ENCODE measurements around the gene ENAH.
"Not testable (repeated sequence)": the region's sequence is repeated elsewhere in the genome, so short reads cannot be mapped to it uniquely, and the experiment has no call there.

ENAH gene

DNA sequence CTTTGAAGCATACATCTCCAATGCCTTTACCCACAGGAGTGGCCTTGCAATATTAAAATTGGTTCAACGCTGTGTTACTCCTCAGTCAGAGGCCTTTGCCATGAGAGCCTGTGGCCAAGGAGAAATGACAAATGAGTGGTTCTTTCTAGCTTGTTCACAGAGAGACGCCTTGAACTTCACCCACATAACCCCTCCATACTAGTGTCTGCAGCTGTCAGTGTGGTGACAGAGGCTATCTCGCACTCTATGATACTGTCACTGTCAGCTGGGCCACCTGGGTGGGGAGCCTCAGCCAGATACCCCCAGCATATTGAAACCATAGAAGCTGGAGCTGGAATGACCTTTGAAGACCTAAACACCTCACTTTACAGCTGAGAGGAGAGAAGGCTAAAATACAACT, 167.7 kb downstream of the ENAH start:
- no peak for DNase-seq

- no peak for DNase-seq
Observed at GRCh38 chr1:225484657-225485214, 168.2 kb downstream of the ENAH start.

DNA sequence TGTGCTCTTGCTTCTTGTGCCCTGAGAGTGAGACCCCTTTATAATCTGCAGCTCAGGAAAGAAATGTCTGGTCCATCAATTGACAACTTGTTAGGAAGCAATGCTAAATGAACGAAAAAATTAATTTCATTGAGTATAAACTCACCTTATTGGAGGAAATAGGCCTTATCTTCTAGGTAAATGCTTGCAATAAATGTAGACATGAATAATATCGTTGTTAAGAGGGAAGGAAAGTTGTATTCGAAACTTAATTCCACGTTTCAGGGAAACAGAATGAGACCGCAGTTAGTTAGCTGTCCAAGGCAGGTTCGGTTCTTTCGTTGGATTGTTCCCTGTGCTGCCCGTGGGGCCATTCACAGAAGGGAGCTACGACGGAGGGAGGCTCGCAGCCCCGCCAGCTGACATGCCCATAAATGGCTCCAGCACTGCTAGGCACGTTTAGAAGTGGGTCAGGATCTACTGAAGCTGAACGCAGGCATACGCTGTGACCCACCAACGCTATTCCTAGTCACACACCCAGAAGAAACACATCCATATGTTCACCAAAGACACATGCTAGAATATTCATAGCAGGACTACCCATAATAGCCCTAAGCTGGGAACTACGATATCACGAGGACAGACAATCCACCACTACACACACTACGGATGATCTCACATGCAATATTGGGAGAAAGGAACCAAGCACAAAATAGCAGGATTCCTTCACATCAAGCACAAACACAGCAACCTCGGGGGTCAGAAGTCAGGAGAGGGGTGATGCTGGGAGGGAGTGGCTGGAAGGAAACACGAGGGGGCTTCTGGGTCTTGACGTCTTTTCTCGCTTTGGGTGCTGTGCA, 168.9 kb downstream of the ENAH start:
- no peak for DNase-seq

GRCh38 chr1:225482421-225482950, 170.4 kb downstream of the ENAH start:
- no peak for DNase-seq

- peak; percentile 98 for DNase-seq
Observed at GRCh38 chr1:225481738-225482137, 171.2 kb downstream of the ENAH start.

DNA sequence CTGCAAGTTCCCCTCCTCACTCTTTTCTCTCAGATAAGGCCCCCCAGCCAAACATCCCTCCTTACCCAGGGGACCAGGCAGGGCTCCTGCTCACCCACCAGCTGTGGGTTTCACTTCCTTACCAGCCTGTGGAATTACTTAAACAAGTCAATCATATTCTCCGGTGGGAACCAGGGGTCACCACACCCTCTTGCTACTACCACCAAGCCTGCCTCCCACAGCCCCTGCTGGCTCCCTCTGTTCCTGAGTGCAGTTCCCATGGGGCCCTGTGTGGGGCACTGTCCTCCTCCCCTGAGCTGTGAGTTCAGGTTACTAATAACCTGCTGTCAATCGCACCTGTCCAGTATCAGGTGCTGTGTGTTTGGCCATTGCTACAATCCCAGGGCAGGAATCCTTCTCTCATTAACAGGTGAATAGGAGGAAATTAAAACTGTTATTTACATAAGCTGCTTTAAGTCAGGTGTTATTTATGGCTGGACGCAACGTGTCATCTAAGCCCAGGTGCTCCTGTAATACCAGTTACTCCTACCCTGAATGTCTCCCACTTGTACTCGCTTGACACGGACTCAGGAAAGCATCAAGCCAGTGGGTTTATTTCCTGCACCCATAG, 172.0 kb downstream of the ENAH start:
- DNase-seq = peak; percentile 87

GRCh38 chr1:225479996-225480720, 172.8 kb downstream of the ENAH start:
- no peak for DNase-seq

GRCh38 chr1:225479341-225479740, 173.6 kb downstream of the ENAH start:
- no peak for DNase-seq

- no peak for DNase-seq
Observed at GRCh38 chr1:225477296-225477911, 175.5 kb downstream of the ENAH start.

GRCh38 chr1:225476538-225476988, 176.4 kb downstream of the ENAH start:
- no peak for DNase-seq

- DNase-seq = no peak
Observed at GRCh38 chr1:225476100-225476511, 176.8 kb downstream of the ENAH start.

DNA sequence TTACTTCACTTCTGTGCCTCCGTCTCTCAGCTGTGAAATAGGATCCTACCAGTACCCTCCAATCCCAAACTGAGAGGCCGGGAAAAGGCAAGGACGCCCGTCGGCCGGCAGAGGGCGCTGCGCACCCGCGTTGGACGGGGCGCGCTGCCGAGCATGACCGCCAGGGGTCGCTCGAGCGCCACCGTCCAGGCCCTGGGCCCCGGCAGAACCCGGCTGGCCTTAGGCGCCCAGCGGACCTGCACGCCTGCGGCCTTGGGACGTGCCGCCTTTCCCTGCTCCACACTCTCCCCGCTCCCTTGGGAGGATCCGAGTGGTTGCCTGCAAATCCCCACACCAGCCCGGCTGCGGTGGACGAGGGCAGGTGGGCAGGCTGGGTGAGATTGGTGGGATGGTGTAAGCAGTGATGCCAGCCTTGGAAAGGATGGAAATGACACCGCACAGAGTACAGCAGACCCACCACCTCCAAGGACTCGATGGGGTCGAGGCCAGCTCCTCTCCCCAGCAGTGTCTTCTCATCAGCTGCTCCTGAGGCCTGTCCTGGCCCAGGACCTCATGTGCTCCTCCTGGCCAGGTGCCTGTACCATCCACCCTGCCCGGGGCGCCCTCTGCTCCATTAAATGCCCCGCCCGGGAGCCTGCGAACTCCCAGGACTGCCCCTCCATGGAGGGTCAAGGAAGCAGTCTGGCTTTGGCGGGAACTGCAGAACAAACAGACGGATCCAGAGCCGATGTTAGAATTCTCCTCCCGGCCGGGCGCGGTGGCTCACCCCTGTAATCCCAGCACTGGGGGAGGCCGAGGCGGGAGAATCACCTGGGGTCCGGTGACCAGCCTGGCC, 177.7 kb downstream of the ENAH start:
- DNase-seq = peak; percentile 61

DNA sequence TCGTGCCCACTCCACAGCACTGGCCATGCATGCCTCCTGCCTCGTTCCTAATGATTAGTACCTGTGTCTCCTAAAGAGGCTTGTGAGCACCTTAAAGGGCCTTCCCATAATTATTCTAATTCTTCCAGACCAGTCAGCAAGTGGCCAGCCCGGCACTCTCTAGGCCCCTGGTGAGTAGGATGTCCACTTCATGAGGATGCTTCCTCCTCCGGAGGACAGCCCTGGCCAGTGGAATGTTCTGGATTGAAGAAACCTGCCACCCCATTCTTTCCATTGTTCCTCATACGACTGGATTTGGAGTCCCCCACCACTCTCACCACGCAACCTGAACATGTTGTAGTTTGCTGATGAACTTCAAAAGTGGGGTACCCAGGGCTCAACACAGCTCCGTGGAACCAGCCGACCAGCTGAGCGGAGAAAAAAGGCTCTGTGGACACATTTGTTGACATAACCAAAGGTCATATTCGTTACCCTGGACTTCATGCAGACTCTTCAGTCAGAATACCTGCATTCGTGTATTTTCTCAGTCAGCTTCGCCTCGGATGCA, 178.4 kb downstream of the ENAH start:
- no peak for DNase-seq

DNA sequence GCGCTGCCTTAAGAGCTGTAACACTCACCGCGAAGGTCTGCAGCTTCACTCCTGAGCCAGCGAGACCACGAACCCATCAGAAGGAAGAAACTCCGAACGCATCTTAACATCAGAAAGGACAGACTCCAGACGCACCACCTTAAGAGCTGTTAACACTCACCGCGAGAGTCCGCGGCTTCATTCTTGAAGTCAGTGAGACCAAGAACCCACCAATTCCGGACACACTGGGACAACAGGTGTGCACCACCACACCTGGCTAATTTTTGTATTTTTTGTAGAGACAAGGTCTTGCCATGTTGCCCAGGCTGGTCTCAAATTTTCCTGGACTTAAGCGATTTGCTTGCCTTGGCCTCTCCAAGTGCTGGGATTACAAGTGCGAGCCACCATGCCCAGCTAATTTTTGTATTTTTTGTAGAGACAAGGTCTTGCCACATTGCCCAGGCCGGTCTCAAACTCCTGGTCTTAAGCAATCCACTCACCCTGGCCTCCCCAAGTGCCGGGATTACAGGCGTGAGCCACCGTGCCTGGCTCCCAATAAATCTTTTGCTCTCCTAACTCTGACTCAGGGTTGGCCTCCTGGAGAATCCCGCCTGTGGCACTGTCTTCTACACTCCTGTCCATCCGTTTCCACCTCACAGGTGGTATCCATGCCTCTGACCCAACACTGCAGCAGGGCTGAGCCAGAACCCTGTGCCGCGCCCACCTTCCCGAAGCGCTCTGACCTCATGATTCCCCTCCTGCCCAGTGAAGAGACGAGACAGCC, 179.1 kb downstream of the ENAH start:
- not testable (repeated sequence) for DNase-seq

- not testable (repeated sequence) for DNase-seq
Observed at GRCh38 chr1:225473266-225473665, 179.7 kb downstream of the ENAH start.

- no peak for DNase-seq
Observed at GRCh38 chr1:225471453-225472301, 181.2 kb downstream of the ENAH start.

GRCh38 chr1:225471109-225471452, 181.8 kb downstream of the ENAH start:
- no peak for DNase-seq

DNA sequence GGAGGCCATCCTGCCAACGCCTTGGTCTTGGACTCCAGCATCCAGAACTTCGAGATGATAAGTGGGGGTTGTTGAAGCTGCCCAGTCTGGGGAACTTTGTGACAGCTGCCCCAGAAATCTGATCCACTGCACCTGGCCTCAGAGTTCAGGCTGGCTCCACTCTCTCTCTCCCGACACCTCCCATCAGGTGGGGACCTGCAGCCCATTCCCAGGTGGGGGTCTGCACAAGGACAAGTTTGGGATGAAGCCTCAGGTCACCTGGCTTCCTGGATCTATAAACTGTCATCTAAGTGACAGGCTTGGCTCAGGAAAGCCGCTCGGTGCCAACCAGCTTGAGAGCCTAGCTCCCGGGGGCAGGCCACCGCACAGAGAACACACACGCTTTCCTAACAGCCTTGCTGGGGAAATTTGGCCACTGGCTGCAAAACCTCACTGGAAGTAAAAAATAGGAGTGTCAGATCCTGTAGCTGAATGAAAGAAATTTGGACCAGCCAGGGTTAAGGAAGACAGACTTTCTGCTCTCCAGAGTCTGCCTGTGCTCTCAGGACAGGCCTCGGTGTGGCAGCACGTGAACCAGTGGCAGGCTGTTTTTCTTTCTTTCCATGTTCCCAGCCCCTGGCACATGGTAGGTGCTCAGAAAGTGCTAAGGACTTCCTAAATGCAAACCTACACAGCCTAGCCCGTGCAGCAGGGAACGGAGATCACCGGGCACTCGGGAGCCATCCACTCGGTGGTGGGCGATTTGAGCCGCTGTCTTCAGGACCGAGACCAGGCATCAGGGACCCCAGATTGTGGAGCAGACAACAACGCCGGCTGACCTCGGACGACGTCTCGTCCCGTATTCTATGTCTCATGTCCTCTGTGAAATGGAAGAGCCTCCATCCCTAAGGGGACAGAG, 182.5 kb downstream of the ENAH start:
- no peak for DNase-seq

- DNase-seq = no peak
Observed at GRCh38 chr1:225469051-225469450, 183.9 kb downstream of the ENAH start.

Measured in NCI-H1105 treated with DMSO at 0.1 percent for 48 hours (cell line).